Suppressor macrophage treated with lipopolysaccharide for 4 hours (primary cell): ENCODE data around the gene CEP295NL.
A peak's percentile ranks its signal among the peaks of the same experiment; 100 is the strongest.
"Not testable (repeated sequence)": the region's sequence is repeated elsewhere in the genome, so short reads cannot be mapped to it uniquely, and the experiment has no call there.

Source experiments
- DNase-seq: peaks from one replicate; pipeline ENCODE4 v3.0.0-alpha.2; 2020

CEP295NL gene

GRCh38 chr17:78903101-78903779 is at the start of gene CEP295NL:
Gene CEP295NL (minus strand): TSS chr17:78903201. CDS start chr17:78901828, 1,373 bp downstream.
- no peak for DNase-seq

- DNase-seq, result no peak
Measured at GRCh38 chr17:78952706-78953105, 49.7 kb upstream of the CEP295NL start.

GRCh38 chr17:78951967-78952551 is 49.1 kb upstream of the CEP295NL start:
- DNase-seq, result no peak

- DNase-seq, result no peak
Measured at GRCh38 chr17:78950870-78951269, 47.9 kb upstream of the CEP295NL start.

GRCh38 chr17:78947235-78948149 is 44.5 kb upstream of the CEP295NL start:
- no peak for DNase-seq

GRCh38 chr17:78946631-78947030 is 43.6 kb upstream of the CEP295NL start:
- no peak for DNase-seq

- DNase-seq, result no peak
Measured at GRCh38 chr17:78946131-78946530, 43.1 kb upstream of the CEP295NL start.

- not testable (repeated sequence) for DNase-seq
Measured at GRCh38 chr17:78945455-78945854, 42.5 kb upstream of the CEP295NL start.

- DNase-seq, result no peak
Measured at GRCh38 chr17:78944956-78945355, 42.0 kb upstream of the CEP295NL start.

- DNase-seq, result no peak
Measured at GRCh38 chr17:78944026-78944425, 41.0 kb upstream of the CEP295NL start.

GRCh38 chr17:78940708-78941107 is 37.7 kb upstream of the CEP295NL start:
- no peak for DNase-seq

- no peak for DNase-seq
Measured at GRCh38 chr17:78940258-78940657, 37.3 kb upstream of the CEP295NL start.

GRCh38 chr17:78939615-78940014 is 36.6 kb upstream of the CEP295NL start:
- no peak for DNase-seq

GRCh38 chr17:78937561-78937960 is 34.6 kb upstream of the CEP295NL start:
- DNase-seq, result no peak

- DNase-seq, result no peak
Measured at GRCh38 chr17:78935419-78936323, 32.7 kb upstream of the CEP295NL start.

- no peak for DNase-seq
Measured at GRCh38 chr17:78934681-78935418, 31.8 kb upstream of the CEP295NL start.

- DNase-seq, result peak; percentile 72
Measured at GRCh38 chr17:78933959-78934568, 31.1 kb upstream of the CEP295NL start.

- peak; percentile 84 for DNase-seq
Measured at GRCh38 chr17:78933025-78933958, 30.3 kb upstream of the CEP295NL start.

GRCh38 chr17:78929908-78930775 is 27.1 kb upstream of the CEP295NL start:
- DNase-seq, result no peak
